Activated T-cell treated with anti-CD3 and anti-CD28 coated beads, Interleukin-2, amount 50 U/mL, for 48 hours (primary cell): Measurements from ENCODE around the gene GREB1L.
"Not testable (repeated sequence)": the region's sequence is repeated elsewhere in the genome, so short reads cannot be mapped to it uniquely, and the experiment has no call there.

Experiments used
- DNase-seq, 2 experiments: peaks; one replicate each; pipeline ENCODE4 v3.0.0-alpha.2; 2020

GREB1L gene

DNA sequence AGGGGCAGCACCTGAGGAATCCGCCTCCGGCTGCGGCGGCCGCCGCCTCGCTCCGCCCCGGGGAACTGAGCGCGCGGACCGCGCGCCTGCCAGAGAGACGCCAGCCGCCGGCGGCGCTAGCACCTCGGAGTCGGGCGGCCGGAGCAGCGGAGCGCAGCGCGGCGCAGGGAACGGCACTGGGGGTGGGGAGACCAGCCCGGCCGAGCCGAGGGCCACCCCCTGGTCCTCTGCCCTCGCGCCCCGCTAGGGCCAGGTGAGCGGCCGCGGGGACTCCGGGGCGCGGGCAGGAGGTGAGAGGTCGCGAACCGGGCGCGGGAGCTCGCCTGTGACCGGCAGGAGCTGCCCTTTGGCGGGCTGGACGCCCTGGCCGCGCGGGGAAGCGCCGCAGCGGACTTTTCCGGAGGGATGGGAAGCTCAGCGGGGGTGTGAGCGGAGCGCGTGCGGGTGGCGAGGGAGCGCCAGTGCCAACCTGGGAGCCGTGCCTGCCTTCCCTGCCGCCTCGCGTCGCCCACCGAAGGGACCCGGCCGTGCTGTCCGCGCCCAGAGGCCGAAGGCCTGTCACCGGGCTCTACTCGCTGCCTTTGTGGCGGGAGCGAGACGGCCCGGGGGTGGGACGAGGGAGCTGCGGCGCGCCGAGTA lies at the start of gene GREB1L:
Gene GREB1L (plus strand): TSS at position 92 of the 639 bp plus-strand sequence. CDS start 141,287 bp downstream, outside the sequence.
- DNase-seq, result peak; percentile 44 to 58

DNA sequence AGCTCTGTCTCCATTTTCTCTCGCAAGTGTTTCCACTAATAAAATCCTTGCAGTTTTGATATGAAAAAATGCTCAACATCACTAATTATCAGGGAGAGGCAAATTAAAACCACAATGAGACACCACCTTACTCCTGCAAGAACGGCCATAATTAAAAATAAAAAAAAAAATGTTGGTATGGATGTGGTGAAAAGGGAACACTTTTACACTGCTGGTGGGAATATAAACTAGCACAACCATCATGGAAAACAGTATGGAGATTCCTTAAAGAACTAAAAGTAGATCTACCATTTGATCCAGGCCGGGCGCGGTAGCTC lies 49.8 kb upstream of the GREB1L start:
- DNase-seq, result no peak

DNA sequence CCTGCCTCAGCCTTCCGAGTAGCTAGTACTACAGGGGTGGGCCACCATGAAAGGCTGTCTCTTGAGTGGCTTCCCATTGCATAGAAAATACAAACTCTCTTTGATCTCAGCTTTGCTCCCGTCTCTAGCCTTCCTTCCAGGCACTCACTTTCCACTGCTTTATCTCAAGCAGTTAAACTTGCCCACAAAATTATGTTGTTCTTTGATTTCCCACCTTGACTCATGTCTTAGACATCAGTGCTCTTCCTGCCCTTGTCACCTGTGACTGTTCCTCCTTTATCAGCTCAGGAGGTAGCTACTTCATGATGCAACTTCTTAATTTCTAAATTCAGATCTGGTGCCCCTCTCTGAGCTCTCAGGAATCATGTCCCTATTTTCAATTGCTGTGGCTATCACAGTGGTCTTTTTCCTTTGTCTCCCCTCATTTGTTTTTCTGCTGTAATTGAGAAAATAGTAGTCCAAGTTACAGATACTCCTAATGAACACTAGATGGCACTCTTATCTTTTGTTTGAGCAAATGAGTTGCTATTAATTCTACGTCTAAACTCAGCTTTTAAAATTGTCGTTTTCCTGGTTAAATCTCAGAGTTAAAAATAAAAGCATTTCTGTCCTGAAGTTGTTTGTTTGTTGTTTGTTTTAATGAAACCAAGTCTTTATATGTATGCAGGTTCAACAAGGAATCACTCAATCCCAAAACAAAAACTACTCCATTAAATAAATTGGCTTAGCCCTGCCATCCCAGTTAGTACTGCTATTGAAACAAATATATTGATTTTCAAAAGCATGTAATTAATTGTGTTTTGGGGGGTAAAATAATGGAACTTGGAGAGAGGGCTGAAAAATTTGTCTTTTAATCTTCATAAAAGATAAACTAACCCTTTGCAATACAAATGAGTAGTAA lies 46.9 kb upstream of the GREB1L start:
- DNase-seq, result no peak

DNA sequence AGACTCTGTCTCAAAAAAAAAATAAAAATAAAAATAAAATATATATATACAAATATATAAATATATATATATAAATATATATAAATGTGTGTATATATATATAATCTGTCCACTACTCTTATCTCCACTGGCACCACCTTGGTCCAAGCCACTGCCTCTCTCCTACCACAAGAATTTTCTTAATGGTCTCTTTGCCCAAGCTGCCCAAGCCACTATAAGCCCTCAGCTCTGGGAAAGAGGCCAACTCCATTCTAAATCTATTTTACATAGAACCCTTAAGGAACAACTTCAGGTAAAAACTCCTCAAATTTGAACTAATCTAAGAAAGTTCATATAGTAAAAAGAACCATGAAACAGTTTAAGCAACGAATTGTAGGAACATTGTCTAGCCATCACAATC lies 45.6 kb upstream of the GREB1L start:
- no peak for DNase-seq

DNA sequence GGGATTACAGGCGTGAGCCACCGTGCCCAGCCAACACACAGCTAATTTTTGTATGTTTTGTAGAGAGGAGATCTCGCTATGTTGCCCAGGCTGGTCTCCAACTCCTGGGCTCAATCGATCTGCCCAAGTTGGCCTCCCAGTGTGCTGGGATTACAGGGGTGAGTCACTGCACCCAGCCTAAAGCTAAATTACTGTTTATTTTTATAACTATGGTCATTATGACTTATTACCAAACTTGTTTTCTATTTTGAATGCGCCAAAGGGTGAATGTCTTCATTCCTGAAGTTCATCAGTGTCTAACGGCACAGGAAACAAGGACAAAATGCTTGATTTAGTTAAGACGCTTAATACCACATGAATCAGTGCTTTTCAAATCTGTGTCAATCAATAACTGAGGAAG lies 38.9 kb upstream of the GREB1L start:
- no peak for DNase-seq

DNA sequence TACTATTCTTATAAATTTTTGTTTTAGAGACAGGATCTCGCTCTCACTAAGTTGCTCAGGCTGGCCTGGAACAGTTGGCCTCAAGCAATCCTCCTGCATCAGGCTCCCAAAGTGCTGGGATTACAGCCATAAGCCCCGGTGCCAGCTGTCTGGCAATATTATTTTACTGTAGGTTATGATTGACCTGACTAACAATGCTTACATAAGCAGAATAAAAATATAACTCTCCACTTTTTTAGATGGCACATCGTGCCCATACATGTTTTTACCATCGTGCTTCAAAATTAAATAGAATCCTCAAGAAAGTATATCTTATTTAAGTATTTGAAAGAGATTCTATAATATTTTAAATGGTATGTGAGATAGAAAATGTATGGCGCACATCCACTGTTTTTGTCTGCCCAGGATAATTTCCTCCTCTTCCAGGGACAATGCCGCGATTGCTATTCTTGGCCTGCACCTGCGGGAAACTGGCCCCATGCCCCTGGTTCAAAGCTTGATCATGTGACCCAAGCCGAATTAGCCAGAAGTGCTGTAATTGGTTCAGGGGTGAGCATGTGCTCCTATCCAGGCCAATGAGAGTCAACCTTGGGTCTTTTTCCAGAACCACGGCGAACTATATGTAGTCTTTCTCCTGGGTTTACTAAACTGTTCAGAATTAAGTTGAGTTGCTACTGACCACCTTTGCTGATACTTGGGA lies 38.3 kb upstream of the GREB1L start:
- no peak for DNase-seq

DNA sequence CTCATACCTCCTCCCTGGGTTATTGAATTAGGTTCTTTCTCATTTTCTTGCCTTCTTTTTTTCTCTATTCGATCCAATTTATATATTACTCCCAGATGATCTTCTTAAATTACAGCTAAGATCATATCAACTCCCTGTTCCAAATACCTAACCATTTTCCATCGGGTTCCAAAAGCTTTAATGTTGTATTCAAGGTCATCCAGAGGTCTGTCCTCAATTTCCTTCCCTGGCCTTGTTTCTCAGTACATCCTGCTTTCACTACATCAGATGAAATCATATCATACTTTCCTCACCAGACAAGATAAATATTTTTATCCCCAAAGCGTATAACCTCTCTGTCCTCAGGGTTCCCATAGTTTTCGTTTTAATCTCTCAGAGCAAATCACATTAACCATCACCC lies 36.3 kb upstream of the GREB1L start:
- no peak for DNase-seq

DNA sequence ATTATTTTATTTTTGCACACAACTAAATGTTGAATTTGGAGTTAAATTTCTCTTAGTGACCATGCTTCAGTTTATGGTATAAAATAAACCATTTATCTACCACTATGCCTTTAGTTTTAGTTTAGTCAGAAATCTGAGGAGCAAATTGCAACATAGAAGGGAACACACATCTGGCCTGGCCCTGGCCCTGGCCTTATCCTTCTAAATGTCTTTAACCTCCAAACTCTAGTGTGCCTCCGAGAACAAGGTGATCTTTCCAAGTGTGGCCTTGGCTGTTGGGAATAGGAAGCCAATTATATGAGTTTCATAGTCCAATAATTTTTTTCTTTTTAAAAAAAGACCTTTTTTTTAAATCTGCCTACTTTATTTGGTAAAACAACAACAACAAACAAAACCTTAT lies 31.8 kb upstream of the GREB1L start:
- DNase-seq, result no peak

DNA sequence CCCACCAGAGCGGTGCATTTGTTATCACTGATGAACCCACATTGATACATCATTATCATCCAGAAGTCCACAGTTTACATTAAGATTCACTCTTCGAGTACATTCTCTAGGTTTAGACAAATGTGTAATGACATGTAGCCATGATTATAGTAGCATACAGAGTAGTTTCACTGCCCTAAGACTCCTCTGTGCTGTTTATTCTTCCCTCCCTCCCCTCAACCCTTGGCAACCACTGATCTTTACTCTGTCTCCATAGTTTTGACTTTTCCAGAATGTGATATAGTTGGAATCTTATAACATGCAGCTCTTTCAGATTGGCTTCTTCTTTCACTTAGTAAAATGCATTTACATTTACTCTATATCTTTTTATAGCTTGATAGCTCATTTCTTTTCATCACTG lies 31.2 kb upstream of the GREB1L start:
- no peak for DNase-seq

DNA sequence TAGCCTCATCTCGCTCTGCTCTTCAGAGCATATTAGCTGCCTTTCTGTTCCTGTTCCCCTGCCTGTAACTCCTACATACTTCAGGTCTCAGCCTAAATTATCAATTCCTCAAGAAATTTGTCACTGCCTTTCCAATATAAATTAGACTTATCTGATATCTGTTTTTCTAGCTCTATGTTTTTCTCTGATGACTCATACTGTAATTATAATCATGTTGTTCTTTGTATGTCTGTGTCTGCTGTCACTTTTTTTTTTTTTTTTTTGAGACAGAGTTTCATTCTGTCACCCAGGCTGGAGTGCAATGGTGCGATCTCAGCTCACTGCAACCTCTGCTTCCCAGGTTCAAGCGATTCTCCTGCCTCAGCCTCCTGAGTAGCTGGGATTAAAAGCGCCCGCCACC lies 27.6 kb upstream of the GREB1L start:
- not testable (repeated sequence) for DNase-seq

DNA sequence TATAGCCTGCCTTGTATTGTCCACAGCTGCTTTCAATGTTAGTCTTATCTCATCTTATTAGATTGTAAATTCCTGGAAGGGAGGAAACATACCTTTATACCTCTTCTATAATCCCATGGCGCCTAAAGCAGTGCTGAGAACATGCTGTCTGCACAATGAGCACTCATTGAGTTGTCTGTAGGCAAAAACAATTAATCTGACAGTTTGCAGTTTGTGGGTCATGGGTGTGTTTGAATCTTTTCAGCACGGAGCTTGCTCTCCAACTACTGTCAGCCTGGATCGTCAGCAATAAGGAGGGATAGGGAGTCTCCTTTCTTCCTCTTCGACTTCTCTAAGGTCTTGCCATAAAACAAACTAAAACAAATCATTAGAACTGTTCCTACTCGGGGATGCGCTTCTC lies 26.5 kb upstream of the GREB1L start:
- DNase-seq, result no peak

DNA sequence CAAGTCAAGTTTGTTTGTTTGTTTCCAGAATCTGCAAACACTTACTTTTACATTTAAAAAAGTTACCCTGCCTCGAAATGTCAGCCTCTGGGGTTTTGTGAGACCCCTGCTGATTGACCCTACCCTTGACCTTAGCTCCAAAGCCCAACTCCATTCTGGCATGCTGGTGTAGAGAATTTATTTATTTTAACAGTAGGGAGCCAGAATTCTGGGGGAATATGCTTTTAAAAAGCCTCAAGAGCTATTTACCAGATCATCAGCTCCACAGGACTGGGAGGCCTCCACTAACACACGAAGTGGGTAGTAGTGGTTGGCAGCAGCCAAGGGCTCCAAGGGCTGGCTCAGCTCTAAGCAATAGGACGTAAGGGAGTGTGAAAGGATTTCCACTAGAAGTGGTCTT lies 23.2 kb upstream of the GREB1L start:
- no peak for DNase-seq

DNA sequence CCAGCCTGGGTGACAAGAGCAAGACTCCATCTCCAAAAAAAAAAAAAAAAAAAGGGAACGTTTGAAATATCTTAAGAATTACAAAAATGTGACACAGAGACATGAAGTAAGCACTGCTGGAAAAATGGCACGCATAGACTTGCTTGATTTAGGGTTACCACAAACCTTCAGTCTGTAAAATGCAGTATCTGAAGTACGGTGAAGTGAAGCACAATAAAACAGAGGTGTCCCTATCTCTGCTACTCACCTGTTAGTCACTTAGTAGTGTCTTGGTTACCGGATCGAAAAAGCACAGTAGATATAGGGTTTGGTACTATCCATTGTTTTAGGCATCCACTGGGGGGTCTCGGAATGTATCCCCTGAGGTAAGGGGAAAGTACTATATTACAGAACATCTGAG lies 11.6 kb upstream of the GREB1L start:
- DNase-seq, result no peak

DNA sequence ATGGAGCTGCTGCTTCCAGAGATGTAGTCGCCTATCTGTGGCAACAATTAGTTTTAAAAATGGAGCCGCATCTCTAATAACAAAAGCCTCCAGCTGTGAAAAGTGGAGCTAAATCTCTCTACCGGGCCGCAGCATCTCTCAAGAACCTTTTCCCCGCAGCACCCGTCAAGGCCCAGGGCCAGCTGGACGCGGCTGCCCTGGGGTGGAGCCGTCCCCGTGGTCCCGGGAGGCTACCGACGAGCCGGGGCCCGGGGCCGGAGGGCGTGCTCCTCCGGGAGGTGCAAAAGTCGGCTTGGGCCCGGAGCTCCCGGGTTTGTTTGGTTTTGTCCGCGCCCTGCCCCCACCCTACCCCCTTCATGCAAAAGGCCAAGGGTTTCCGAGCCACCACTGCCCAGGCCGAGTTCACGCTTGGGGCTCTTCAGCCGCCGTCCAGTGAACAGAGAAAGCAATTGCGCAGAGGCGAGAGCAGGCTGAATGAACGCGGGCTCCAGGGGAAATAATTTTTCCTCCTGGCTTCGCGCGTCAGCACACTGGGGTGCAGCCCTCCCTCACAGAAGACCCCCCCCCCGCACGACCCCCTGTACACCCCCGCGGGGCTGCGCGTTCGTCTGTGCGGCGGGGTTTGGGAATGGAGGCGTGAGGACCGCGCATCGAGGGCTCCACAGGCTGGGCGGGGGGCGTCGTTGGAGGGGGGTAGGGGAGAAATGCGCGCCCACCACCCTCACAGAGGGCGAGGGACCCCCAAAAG lies 557 bp upstream of the GREB1L start:
- DNase-seq, result no peak

DNA sequence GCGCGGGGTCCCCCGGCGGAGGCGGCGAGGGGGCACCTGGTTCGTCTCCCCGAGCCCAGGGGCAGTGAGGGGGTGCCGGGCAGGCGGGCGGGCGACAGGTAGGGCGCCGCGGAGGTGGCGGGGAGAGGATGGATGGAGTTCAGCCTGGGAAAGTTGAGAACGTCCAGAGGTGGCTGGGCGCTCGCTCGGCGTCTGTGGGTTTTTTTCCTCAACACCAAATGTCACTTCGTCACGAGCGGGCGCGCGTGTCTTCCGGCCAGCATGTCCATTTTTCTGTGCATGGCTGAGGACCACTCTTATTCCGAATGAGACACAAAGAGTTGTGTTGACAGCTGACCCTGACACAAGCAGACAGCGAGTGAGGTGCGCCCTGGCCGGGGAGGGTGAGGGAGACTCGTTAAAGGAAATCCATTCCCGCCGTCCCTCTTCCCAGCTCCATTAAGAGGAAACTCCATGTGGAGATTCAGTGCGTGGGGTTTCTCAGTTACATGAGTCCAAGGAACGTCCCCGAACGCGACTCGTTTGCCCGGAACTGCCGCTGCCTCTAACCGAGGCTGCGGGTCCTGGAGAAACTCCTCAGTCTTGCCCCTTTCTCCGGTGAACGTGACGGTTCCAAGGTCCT lies 859 bp downstream of the GREB1L start:
- DNase-seq, result peak; percentile 18 to 19

DNA sequence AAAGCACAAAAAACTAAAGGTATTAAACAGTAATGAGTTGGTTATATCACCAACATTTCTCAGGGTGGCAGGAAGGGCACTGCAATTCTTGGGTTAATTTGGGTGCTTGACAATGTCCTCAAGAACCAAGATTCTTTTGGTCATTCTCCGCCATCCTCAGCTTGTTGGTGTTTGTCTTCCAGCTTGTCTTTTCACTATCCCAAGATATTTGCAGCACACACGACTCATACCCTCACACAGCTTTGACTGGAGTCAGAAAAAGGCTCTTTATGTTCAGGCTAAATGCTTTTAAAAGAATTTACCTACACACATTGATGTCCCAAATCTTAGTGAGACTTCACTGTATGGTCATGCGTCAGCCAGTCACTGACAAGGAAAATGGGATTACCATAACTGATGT lies 12.5 kb downstream of the GREB1L start:
- DNase-seq, result no peak

DNA sequence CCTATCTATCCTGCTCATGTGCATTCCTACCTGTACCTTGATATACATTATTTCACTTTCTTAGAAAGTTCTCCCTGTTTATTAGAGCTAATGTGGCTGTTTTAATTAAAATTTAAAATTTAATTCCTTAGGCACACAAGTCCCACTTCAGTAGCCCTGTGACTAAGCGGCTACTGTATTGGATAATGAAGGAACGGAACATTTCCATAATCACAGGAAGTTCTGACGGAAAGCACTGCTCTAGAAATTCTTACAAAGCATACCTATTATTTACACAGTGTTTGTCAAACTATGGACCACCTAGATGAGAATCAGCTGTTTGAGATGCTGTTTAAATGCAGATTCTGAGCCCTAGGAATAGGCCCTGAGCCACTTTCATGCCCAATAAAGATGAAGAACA lies 13.2 kb downstream of the GREB1L start:
- DNase-seq, result no peak

DNA sequence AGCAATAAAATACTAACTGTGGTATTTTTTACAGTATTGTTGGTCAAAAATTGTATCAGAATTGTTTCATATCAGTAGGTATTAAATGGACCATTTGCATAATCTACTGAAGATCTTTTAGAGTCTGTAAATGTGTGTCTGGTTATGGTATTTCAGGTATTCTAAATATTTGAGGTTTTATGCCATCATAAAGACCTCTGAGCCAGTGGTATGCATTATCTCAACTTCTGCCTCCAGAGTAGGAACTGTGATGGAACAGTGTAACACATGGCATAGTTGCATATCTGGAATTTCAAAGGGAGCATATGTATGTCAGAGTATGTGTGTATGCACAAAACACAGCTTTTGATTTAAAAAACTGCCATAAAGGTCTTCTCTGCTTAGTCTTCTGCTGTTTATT lies 15.4 kb downstream of the GREB1L start:
- DNase-seq, result no peak

DNA sequence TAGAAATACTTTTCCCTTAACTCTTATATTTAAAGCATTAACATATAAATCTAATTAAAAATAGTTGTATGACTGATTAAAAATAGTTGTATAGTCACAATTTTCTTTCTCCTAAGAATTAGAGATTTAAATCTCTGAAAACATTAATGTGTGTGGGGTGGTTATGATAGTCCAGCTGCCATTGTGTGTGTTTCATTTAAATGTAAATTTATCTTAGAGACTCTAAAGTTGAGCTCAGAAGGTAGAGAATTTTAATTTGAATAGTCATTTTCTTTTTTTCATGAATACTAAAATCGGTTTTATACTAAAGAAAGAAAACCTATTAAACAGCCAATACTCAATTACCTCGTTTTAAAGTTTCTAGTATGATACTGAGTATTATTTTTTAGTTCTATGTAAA lies 18.6 kb downstream of the GREB1L start:
- DNase-seq, result no peak

DNA sequence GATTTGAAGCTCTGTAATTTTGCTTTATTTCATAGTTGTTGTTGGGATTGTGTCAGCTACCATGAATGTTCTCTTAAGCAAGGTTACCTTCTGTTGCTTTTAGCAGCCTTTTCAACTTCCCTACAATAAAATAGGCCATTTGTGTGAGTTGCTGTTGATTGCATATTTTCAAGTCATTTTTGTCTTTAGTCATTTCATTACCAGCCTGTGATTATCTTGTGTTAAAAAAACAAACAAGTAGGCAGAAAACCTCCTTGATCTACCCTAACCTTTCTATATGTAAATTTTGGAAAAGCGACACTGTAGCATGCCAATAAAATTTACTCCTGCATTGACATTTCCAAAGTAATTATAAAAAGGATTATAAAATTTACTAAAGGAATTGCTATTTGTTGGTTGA lies 19.3 kb downstream of the GREB1L start:
- DNase-seq, result no peak

DNA sequence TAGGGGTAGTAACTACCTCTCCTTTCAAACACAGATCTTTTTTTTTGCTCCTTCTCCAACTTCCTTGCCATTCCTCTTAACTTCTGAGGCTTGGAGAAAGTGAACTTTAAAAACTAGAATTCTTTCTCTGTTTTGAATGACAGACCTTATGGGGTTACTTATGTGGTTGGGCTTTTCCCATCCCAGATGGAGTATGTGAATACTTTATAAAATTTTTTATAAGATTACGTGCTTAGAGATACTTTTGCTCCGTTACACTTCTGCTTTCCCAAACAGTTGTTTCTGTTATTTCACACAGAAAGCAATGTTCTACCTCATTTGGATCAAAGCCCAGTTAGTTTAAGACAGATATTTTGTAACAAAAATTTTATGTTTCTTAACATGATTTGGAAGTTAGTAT lies 20.2 kb downstream of the GREB1L start:
- DNase-seq, result no peak

DNA sequence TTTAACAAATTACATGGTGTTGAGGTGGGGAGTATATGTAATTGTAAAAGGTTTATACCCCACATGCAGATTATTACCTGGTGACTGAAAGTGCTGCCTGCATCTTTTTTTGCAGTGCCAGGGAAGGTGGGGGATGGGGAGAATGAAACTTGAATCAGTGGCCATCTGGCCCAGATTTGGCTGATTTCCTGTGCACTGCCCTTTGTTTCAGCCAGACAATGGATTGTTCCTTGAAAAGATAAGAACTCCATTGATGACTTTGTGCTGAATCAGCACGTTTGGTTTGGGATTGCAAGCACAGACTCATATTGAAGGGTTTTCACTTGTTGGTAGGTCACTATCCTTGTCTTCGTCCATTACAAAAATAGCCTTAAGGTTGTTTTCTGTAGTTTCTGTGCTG lies 20.9 kb downstream of the GREB1L start:
- DNase-seq, result no peak

DNA sequence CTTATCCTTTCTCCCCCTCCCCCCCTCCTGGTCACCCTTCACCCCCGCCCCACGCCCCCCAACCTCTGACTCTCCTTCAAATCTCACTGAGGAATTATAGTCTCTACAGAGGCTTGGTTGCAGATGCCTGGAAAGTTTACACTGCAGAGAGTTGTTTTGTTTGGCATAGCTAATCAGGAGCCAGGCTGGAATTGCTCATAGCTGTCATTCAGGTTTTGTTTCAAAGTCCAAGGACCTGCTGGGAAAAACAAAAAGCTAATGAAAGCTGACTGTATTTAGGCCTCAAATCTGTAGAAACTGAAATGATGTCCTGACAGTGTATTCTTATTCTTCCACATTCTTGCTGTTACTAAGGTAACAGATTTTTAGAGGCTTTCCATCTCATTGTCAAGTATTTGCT lies 22.6 kb downstream of the GREB1L start:
- no peak for DNase-seq
